HL-60 (cell line): Measurements from ENCODE around the gene TRIM44.

Source experiments
- DNase-seq, 2 experiments: peaks; one replicate each; pipeline ENCODE4 v3.0.0-alpha.2; 2010 to 2020; ENCODE audit warnings: low read depth in 1 of 2, low spot score in 1 of 2
- H3K27ac ChIP-seq: fragments of 250-450 bp; sonication (Bioruptor Pico); replicated peaks from 2 replicates; pipeline ENCODE4 v1.5.1; 2020; ENCODE audit warnings: mild to moderate bottlenecking, moderate library complexity
- H3K27me3 ChIP-seq: fragments of 250-450 bp; sonication (Bioruptor Pico); 2 replicates; pipeline ENCODE4 v1.5.1; 2021; ENCODE audit warnings: mild to moderate bottlenecking, moderate library complexity; ENCODE audit not compliant: insufficient read depth, poor library complexity, severe bottlenecking
- H3K4me3 ChIP-seq: replicated peaks from 2 replicates; pipeline ENCODE4 v1.5.1; 2011; ENCODE audit warnings: mild to moderate bottlenecking, control low read depth, low read length; ENCODE audit not compliant: insufficient read depth
- GABPA ChIP-seq: IDR thresholded peaks from 2 replicates; pipeline ENCODE4 v1.6.1; 2012; ENCODE audit warnings: low read depth
- POLR2AphosphoS5 ChIP-seq: IDR thresholded peaks from 2 replicates; pipeline ENCODE4 v1.6.1; 2012; ENCODE audit warnings: low read depth
- REST ChIP-seq: IDR thresholded peaks from 2 replicates; pipeline ENCODE4 v1.6.1; 2012; ENCODE audit warnings: low read depth; ENCODE audit not compliant: insufficient replicate concordance
- SPI1 ChIP-seq: IDR thresholded peaks from 2 replicates; pipeline ENCODE4 v1.6.1; 2012; ENCODE audit warnings: low read depth, mild to moderate bottlenecking, borderline replicate concordance
- TF ChIP-seq, protein P1 (sequence below): IDR thresholded peaks from one replicate; pipeline ENCODE4 v1.5.1; 2011; ENCODE audit warnings: low read length, control low read depth, inconsistent platforms; ENCODE audit not compliant: insufficient read depth

Gene TRIM44

DNA sequence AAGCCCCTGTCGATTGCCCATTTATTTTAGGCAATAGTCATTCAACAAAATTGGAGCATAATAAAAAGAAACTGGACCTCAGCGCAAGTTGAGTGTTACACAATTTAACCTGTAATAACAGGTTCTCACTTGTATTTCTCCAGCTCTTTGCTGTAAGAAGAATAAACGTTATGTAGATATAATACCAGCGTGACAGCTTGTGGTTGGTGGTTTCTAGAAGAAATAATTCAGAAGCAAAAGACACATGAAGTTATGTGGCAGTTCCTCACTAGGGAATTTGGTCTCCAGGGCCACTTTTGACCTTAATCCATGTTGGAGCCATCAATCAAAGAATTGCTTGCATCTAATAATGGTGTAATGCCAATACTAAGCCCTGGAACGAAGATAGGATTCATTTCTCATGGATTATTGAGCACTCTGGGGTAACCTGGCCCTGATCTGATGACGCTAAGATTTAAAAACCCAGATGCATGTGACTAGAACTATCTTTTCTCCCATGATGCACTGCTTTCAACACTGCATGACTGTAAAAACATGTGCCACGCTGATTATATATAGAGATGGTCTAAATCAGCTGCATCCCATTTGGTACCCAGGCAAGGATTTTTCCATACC lies 151.6 kb downstream of the TRIM44 start:
- no peak overlapping the region for H3K4me3 ChIP-seq
- TF ChIP-seq GABPA (no peak), REST (no peak), POLR2AphosphoS5 (no peak), SPI1 (no peak)
- TF ChIP-seq, protein P1, sequence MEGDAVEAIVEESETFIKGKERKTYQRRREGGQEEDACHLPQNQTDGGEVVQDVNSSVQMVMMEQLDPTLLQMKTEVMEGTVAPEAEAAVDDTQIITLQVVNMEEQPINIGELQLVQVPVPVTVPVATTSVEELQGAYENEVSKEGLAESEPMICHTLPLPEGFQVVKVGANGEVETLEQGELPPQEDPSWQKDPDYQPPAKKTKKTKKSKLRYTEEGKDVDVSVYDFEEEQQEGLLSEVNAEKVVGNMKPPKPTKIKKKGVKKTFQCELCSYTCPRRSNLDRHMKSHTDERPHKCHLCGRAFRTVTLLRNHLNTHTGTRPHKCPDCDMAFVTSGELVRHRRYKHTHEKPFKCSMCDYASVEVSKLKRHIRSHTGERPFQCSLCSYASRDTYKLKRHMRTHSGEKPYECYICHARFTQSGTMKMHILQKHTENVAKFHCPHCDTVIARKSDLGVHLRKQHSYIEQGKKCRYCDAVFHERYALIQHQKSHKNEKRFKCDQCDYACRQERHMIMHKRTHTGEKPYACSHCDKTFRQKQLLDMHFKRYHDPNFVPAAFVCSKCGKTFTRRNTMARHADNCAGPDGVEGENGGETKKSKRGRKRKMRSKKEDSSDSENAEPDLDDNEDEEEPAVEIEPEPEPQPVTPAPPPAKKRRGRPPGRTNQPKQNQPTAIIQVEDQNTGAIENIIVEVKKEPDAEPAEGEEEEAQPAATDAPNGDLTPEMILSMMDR = no peak
- no peaks in the 10 kb centered on the region for H3K27me3 ChIP-seq
- no peak overlapping the region for H3K27ac ChIP-seq
- DNase-seq = no peak

- TF ChIP-seq SPI1 (no peak), GABPA (no peak), POLR2AphosphoS5 (no peak), REST (no peak)
- TF ChIP-seq, protein P1 = no peak
- no peak for DNase-seq
- Histone ChIP-seq H3K27ac (no peak overlapping the region), H3K27me3 (no peaks in the 10 kb centered on the region), H3K4me3 (no peak overlapping the region)
Measured at GRCh38 chr11:35814720-35815305, 152.2 kb downstream of the TRIM44 start.

DNA sequence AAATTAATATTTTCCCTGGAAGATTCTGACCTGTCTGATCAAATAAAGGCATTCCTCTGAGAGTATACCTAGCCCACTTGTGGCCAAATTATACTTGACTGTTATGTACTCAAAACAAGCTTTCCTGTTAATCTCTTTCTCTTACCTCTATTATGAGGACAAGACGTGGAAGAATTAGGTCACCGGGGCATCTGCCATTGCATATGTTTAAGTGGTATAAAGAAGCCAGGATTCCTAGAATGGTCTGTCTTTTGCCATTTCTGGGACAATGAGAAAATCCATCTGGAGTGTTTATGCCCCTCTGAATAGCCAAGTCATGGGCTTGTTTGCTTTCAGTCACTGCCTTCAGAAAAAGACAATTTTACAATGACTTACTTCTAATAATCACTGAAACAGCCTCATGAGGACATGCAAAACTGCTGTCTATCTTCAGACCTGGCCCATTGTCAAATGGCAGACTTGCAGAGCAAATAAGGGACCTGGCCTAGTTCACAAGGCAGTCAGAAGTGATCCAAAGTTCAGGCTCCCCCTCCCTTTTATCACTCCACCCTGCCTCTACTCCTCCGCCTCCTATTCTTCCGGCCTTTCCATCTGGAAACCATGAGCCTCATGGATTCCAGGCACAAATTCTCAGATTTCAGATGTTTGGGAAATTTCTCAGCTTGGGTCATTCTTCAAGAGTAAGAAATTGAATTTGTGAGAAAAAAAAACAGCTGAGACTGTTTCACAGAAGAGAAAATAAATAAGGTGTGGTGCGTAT lies 153.2 kb downstream of the TRIM44 start:
- TF ChIP-seq GABPA (no peak), REST (no peak), POLR2AphosphoS5 (no peak), SPI1 (no peak)
- TF ChIP-seq, protein P1 = no peak
- DNase-seq = no peak
- Histone ChIP-seq H3K27ac (no peak overlapping the region), H3K27me3 (no peaks in the 10 kb centered on the region), H3K4me3 (no peak overlapping the region)
